Endothelial cell of hepatic sinusoid (primary cell): ENCODE results near the gene BCL6.

Source experiments
- in situ Hi-C: cut with HindIII; loops from 2 replicates; pipeline ENCODE4 v1.10.0; 2017; ENCODE audit warnings: low sequenced_read_pairs

Gene BCL6

DNA sequence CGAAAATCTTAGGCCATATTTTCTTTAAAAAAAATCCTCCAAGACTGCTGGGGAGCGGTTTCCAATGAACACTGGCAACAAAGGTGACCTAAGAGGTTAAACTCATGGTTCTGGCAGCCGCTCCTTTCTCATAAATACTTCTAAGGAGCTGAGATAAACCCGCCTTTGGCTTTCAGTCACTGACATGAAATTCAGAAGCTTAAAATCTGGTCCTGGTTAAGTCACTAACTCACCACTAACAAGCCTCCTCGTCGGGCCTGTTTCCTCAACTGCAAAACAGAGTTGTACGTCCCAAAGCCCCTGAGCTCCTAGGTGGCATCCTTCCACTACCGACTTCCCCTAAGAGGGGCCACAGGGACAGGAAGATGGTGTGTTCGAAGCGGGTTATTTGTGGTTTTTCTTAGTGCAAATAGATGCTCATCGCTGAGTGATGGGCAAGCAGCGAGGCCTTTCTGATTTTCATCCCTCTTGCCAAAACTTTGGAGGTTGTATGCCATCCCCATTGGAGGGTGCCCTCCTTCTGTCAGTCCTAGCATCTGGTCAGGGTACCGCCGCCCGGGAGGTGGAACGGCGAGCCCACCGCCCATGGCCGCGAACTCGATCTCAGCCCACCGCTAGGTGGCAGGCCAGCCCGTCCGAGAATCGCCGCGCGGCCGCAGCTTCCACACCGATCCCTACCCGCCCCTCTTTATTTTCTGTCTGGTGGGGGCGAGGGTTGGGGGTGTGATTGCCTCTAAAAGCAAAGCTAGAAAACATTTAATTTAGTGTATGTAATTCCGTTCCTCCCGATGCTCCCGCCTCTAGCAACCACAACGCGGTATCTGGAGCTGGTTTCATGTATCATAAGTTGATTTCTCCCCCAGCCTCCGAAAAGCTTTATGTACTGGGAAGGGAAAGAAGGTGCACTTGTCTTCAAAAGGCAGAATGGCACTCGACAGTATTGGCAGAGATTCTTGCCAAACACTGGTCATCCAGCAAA is 4.6 kb downstream of the BCL6 start:
- in situ Hi-C loops = loop anchor here (5.0 to 25.0 kb wide), 7 partner anchors 314 to 1212 kb away; no protein-coding TSS in a partner anchor

DNA sequence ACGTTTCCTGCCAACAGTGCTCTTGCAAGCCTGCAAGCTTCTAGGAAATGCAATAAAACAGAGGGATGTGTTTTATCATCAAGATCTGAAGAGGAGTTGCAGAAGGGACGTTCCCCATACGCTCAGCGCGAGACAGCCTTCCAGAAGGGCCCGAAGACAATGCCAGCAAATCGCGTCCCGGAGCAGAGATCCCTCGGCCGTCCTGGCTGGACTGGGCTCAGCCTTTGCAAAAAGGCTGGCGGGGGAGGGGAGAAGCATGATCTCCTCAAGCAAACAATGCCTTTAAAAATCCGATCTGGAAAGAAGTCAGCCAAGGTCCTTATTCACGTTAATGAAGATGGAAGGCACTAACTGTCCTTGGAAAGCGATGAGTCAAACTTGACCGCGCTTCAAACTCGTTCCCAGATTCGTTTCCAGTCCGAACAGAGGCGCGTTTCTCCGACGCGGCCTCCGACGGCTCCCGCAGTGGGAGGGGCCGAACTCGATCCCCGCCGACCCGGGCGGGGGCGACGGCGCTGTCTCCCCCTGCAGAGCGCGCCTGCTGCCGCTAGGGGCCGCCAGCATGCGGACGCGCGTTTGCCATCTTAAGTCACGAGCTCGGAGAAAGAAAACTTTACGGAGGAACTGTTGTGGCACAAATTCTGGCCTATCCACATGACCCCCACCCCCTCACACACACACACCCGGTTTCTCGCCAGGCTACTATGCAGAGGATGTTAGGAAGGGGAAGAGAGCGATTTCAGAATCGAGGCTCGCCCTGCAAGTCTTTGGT is 5.5 kb downstream of the BCL6 start:
- in situ Hi-C loops = loop anchor here (5.0 to 25.0 kb wide), 7 partner anchors 315 to 1213 kb away; no protein-coding TSS in a partner anchor

GRCh38 chr3:187739094-187739560 is 6.1 kb downstream of the BCL6 start:
- in situ Hi-C loops = loop anchor here (25.0 kb wide), 2 partner anchors 473 to 773 kb away; no protein-coding TSS in a partner anchor

- in situ Hi-C loops = loop anchor here (25.0 kb wide), 2 partner anchors 474 to 774 kb away; no protein-coding TSS in a partner anchor
Measured at GRCh38 chr3:187738331-187739093, 6.8 kb downstream of the BCL6 start.

DNA sequence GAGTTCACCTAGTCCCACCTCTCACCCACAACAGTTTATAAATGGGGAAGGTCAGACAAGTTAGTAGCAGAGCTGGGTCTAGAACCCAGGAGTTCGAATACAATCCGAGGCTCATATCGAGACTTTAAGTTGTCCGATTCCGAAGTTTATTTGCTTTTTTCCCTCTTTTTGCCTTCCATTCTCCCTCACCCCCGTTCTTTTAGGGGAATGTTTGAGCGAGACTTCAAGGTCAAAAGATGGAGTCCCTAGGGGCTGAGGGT is 7.3 kb downstream of the BCL6 start:
- in situ Hi-C loops = loop anchor here (25.0 kb wide), 2 partner anchors 474 to 774 kb away; no protein-coding TSS in a partner anchor

DNA sequence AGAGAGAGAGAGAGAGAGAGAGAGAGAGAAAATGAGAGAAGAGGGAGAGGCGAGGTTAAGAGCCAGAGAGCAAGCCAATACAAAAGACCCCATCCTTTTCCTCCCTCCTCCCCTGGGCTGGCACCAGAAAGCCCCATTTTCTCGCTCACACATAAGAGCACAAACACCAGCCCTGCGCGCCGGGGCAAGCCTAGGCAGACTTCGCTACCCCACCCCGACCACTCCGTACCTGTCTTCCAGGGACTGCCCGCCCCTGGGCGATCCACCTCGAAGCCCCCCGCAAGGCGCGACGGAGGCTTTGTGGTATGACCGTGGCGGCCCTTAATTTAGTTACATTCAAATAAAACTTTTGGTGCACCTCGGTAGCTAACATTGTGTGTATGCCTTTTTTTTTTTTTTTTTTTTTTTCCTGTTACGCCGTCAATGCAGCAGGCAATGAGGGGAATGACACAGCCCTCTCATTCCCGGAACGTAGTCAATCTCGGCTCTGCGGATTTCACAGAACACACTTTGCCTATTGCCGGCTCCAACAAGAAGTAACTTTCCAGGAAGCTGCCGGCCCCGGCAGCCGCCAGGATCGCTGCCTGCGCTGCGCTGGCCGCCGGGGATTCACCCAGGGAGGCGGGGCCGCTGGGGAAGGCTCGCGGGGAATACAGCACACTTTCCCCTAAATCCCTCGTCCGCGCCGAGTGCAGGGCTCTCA is 7.7 kb downstream of the BCL6 start:
- in situ Hi-C loops = loop anchor here (25.0 kb wide), 2 partner anchors 475 to 775 kb away; no protein-coding TSS in a partner anchor

DNA sequence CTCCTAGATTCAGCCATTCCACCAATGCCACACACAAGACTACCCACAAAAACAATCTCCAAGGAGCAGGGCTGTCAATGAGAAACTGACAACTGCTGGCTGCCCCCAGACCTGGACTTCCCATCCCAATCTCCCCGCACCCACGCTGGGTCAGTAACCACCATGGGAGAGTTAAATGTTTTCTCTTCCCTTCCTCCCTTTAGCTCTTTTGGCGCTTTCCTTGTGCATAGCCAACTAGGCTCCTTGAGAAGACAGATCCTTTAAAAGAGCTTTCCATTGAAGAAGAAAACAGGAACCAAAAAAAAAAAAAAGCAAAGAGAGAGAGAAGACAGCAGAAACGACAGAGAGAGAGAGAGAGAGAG is 8.3 kb downstream of the BCL6 start:
- in situ Hi-C loops = loop anchor here (25.0 kb wide), 2 partner anchors 475 to 775 kb away; no protein-coding TSS in a partner anchor

DNA sequence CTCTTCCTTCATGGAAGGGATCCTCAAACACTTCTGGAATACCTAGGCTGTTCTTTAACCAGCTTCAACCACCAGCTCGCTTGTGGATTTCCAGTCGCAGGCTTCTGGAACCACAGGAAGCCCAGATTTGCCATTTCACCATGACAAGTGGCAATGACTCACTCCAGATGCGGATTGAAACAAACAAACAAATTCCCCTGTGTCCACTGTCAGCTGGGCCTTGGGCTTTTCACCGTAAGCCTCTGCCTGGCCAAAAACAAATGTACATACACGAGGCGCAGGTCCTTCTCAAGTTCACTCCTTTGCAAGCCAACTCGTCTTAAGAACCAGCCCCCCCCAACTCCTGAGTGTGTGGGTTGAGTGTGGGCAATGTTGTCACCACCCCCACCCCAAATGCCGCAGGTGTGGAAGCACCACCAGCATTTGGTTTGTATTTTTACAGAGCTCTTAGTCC is 8.8 kb downstream of the BCL6 start:
- in situ Hi-C loops = loop anchor here (25.0 kb wide), 2 partner anchors 476 to 776 kb away; no protein-coding TSS in a partner anchor

DNA sequence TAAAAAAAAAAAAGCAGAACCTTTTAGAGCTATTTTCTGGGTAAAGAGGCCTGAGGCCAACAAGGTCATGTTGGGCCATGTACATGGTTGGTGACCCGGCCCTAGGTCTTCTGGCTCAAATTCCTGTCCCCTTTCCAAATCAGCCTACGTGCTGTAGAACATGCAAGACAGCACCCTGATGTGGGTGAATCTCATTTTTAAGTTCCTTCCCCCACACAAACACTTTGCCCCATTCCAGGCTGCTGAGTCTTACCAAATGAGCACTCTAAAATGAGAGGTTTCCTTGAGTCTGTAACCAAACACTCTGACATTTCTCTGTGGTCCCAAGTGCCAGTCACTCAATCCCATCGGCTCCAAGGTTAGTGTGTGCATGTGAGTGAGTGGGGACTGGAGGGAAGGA is 9.4 kb downstream of the BCL6 start:
- in situ Hi-C loops = loop anchor here (25.0 kb wide), 2 partner anchors 476 to 776 kb away; no protein-coding TSS in a partner anchor

GRCh38 chr3:187735383-187735782 is 9.9 kb downstream of the BCL6 start:
- in situ Hi-C loops = loop anchor here (25.0 kb wide), 2 partner anchors 477 to 777 kb away; no protein-coding TSS in a partner anchor

DNA sequence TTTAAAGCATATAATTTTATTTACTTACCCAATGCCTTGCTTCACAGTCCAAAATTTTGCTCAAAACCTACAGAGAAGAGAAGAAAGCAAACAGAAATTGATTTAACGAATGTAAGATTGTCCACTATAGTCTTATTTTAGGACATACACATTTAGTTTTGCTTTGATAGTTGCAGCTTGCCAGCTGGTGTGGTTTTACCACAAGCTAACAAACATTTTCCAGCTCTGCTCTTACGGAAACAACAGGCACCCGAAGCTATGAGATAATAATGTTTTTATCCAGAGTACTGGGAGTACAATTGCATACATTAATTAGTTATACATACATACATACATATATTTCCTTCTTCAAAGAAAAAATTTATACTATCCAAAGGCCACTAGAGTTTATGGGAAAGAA is 10.4 kb downstream of the BCL6 start:
- in situ Hi-C loops = loop anchor here (25.0 kb wide), 2 partner anchors 477 to 777 kb away; no protein-coding TSS in a partner anchor

DNA sequence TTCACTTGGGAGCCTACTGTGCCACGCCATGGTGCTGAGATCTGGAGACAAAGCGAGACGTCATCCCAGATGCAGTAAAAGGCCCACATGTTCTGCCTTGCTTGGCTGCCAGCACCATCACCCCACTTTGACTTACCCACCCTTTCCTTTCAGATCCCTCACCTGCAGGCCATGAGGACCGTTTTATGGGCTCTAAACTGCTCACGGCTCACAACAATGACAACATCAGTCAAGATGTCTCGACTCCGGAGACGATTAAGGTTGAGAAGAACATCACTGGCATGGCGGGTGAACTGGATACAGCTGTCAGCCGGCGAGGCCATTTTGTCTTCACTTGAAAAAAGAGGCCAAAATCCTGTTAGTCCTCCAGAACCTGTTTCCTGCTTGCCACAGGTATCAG is 11.9 kb downstream of the BCL6 start:
- in situ Hi-C loops = loop anchor here (25.0 kb wide), 2 partner anchors 479 to 779 kb away; no protein-coding TSS in a partner anchor

DNA sequence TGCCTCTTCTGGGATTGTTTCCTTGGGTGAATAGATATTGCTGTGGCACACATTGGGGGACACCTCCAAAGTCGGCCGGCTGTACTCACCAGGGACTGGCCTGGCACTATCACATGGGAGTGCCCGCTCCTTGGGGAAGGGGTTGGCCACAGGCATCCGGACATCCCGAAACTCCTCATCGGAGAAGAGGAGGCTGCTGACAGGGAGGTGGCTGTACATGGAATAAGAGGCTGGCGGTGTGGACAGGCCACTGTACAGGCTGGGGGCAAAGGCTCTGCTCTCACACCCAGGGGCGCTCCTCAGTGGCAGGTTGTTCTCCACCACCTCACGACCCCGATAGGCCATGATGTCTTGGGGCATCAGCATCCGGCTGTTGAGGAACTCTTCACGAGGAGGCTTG is 15.7 kb downstream of the BCL6 start:
- in situ Hi-C loops = loop anchor here (25.0 kb wide), 2 partner anchors 483 to 783 kb away; no protein-coding TSS in a partner anchor

DNA sequence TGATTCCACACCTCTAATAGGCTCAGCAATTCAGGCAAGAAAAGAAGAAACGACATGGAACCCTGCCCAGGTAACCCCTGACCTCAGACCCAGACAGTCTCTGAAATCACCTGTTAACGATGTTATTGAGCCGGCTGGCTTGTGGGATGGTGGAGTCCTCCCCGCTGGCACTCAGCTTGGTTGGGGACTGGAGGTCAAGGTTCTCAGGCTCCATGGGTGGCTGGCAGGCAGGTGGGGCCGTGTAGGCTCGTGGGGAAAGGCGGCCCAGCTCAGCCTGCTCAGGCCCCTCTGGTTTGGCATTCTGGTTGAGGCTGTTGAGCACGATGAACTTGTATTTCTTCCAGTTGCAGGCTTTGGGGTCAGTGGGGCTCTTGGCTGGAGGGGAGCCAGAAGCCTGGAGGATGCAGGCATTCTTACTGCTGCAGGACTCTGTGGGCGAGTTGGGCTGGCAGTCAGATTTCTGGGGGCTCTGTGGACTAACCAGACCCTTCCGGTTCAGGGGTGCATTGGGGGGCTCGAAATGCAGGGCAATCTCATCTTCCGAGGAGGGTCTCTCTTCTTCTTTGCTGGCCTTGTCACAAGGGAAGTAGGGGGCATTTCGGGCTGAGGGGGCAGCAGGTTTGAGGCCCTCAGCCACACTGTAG is 16.2 kb downstream of the BCL6 start:
- in situ Hi-C loops = loop anchor here (25.0 kb wide), 2 partner anchors 483 to 783 kb away; no protein-coding TSS in a partner anchor

- in situ Hi-C loops = loop anchor here (25.0 kb wide), 2 partner anchors 484 to 784 kb away; no protein-coding TSS in a partner anchor
Measured at GRCh38 chr3:187728248-187728647, 17.0 kb downstream of the BCL6 start.

- in situ Hi-C loops = loop anchor here (25.0 kb wide), 2 partner anchors 486 to 786 kb away; no protein-coding TSS in a partner anchor
Measured at GRCh38 chr3:187726564-187726963, 18.7 kb downstream of the BCL6 start.

- in situ Hi-C loops = loop anchor here (25.0 kb wide), 2 partner anchors 486 to 786 kb away; no protein-coding TSS in a partner anchor
Measured at GRCh38 chr3:187725653-187726370, 19.5 kb downstream of the BCL6 start.

GRCh38 chr3:187725224-187725623 is 20.0 kb downstream of the BCL6 start:
- in situ Hi-C loops = loop anchor here (25.0 kb wide), 2 partner anchors 487 to 787 kb away; no protein-coding TSS in a partner anchor
